Motor neuron (in vitro differentiated cells): ENCODE results near the gene HEPACAM2. TPM values are rescaled to one million over a fixed set of nuclear protein-coding genes. Genes with fewer than 3 reads are reported as not detected.

Experiments
- total RNA-seq, 8 experiments: library from RNA; unstranded; fragments of 300-600 nt; gene quantifications; 2 replicates each; pipeline versions ENCODE4 v1.2.3 to v1.2.4, GENCODE V29; 2022

The HEPACAM2 gene
- total RNA-seq, 8 experiments from 2014 or later, result 0.11 to 0.38 (median 0.36) TPM; not detected in 5

Other genes starting within 250 kb of the HEPACAM2 start
- 100 to 1,000 TPM in 1 of 8 experiments, 10 to 100 TPM in 2, 1 to 10 TPM in 1, under 1 TPM in 3, not detected in 1; 0.04 to 154 (median 7.5) TPM for gene SAMD9, start 108.5 kb downstream of the HEPACAM2 start, total RNA-seq
- 10 to 100 TPM in 2 of 8 experiments, 1 to 10 TPM in 2, under 1 TPM in 3, not detected in 1; 0.04 to 68.1 (median 1.8) TPM for gene SAMD9L, start 78.1 kb downstream of the HEPACAM2 start, total RNA-seq
- 10 to 100 TPM; 17.5 to 28.7 (median 21.3) TPM for gene VPS50, start 5.9 kb upstream of the HEPACAM2 start, total RNA-seq